T-cell (primary cell): Measurements from ENCODE around the gene ANGEL2. TPM values are rescaled to one million over a fixed set of nuclear protein-coding genes. Genes with fewer than 3 reads are reported as not detected.

ENCODE experiments used
- ATAC-seq, 4 experiments: fragments of 200-7000 bp in 3 of 4; fragments of 150-1000 bp in 1 of 4; cut with Tn5 transposase; replicated peaks in 1 of 4; 1 replicate in 3 of 4; 2 replicates in 1 of 4; pipeline ENCODE4 v1.10.0; 2021; ENCODE audit warnings: moderate library complexity in 3 of 4, mild to moderate bottlenecking in 2 of 4, moderate number of reproducible peaks in 1 of 4
- CTCF ChIA-PET, 2 donors: fragments of 300-600 bp; sonication (Branson Sonifier 250); formaldehyde crosslinking; loops; one replicate each; lab custom pipeline; 2022; ENCODE audit warnings: antibody characterized with exemption in 2 of 2; lab: Charles Lee
- POLR2A ChIA-PET, 2 donors: fragments of 300-600 bp; sonication (Branson Sonifier 250); formaldehyde crosslinking; loops; one replicate each; lab custom pipeline; 2022; ENCODE audit warnings: antibody characterized with exemption in 2 of 2; lab: Charles Lee
- DNase-seq, 35 experiments: peaks; one replicate each; pipeline versions ENCODE4 v3.0.0 to v3.0.0-alpha.2; 2013 to 2023
- H3K27ac ChIP-seq: one replicate; pipeline ENCODE4 v1.5.1; 2013; ENCODE audit warnings: low read length
- H3K27me3 ChIP-seq, 2 experiments: replicated peaks in 1 of 2; 1 replicate in 1 of 2; 2 replicates in 1 of 2; pipeline versions ENCODE4 v1.6.1 to v1.7.0; 2013; ENCODE audit warnings: low read length in 1 of 2, mixed read lengths in 1 of 2; ENCODE audit not compliant: control insufficient read depth in 2 of 2, insufficient read depth in 2 of 2; ENCODE audit errors: extremely low read depth in 1 of 2
- H3K36me3 ChIP-seq, 2 donors: 1 replicate in 1 of 2; 2 replicates in 1 of 2; pipeline versions ENCODE4 v1.6.1 to v1.7.0; 2013; ENCODE audit warnings: low read length in 1 of 2; ENCODE audit not compliant: control insufficient read depth in 2 of 2, insufficient read depth in 1 of 2; ENCODE audit errors: extremely low read depth in 1 of 2
- H3K4me1 ChIP-seq, 2 experiments: 1 replicate in 1 of 2; 2 replicates in 1 of 2; pipeline versions ENCODE4 v1.6.1 to v1.7.0; 2013; ENCODE audit warnings: low read length in 2 of 2, mixed read lengths in 1 of 2; ENCODE audit not compliant: insufficient read depth in 2 of 2, control insufficient read depth in 1 of 2; ENCODE audit errors: extremely low read depth in 1 of 2
- H3K4me3 ChIP-seq, 2 donors: 1 replicate in 1 of 2; 2 replicates in 1 of 2; pipeline versions ENCODE4 v1.5.1 to v1.7.0; 2013; ENCODE audit warnings: mild to moderate bottlenecking in 2 of 2, low read length in 1 of 2, moderate library complexity in 1 of 2; ENCODE audit not compliant: control insufficient read depth in 1 of 2; ENCODE audit errors: extremely low read depth in 1 of 2
- H3K9me3 ChIP-seq: 2 replicates; pipeline ENCODE4 v1.7.0; 2013
- H3K27ac Mint-ChIP-seq, 2 donors: one replicate each; pipeline ENCODE4 v1.8.0; 2020 to 2021; ENCODE audit warnings: mild to moderate bottlenecking in 2 of 2, mixed read lengths in 2 of 2
- H3K27me3 Mint-ChIP-seq, 2 donors: one replicate each; pipeline ENCODE4 v1.8.0; 2021 to 2022; ENCODE audit warnings: mixed read lengths in 2 of 2
- H3K36me3 Mint-ChIP-seq: one replicate; pipeline ENCODE4 v1.8.0; 2021; ENCODE audit warnings: mixed read lengths
- H3K4me1 Mint-ChIP-seq, 3 donors: one replicate each; pipeline ENCODE4 v1.8.0; 2020 to 2022; ENCODE audit warnings: mixed read lengths in 3 of 3, mild to moderate bottlenecking in 1 of 3
- H3K4me3 Mint-ChIP-seq, 3 donors: one replicate each; pipeline ENCODE4 v1.8.0; 2020 to 2022; ENCODE audit warnings: mild to moderate bottlenecking in 3 of 3, mixed read lengths in 3 of 3, moderate library complexity in 3 of 3
- H3K9me3 Mint-ChIP-seq, 3 donors: one replicate each; pipeline ENCODE4 v1.8.0; 2020 to 2022; ENCODE audit warnings: mixed read lengths in 3 of 3
- WGBS: methylation state at CpG from one replicate; pipeline ENCODE4 v1.1.5; 2013; ENCODE audit warnings: missing lambda C conversion rate; ENCODE audit not compliant: insufficient coverage; 5-methylcytosine and 5-hydroxymethylcytosine counted together
- total RNA-seq, 35 experiments: library from RNA in 6 of 35; stranded (reverse) in 6 of 35; fragments of 120-200 nt in 1 of 35; gene quantifications; one replicate each; pipeline versions ENCODE4 v1.2.1 to v1.2.4 and lab custom pipeline; 2013 to 2026

The ANGEL2 gene
- total RNA-seq, 5 donors from 2014 or later (not counting 1 experiment from before 2014, with no cell fraction given), result 58.2 to 73.8 (median 67.1) TPM

- peaks cover 0 to 8% (median 0%) of the 10 kb centered on the region in 3 donors for H3K4me1 Mint-ChIP-seq
- Histone ChIP-seq H3K27ac (no peak overlapping the region), H3K4me3 (no peak overlapping the region), H3K27me3 (peaks cover 0 to 27% of the 10 kb centered on the region in 2 experiments), H3K9me3 (no peaks in the 10 kb centered on the region), H3K4me1 (peaks cover 0 to 14% of the 10 kb centered on the region in 2 experiments), H3K36me3 (no peaks in the 10 kb centered on the region)
- H3K9me3 Mint-ChIP-seq, result no peaks in the 10 kb centered on the region
- no peak for ATAC-seq
- H3K4me3 Mint-ChIP-seq, result no peak overlapping the region
- 57% methylated on average over 3 of the region's 6 CpGs for WGBS
- DNase-seq, result no peak
- ChIA-PET CTCF (no interaction called here), POLR2A (no interaction called here)
- peaks cover 6 to 7% of the 10 kb centered on the region in 2 donors for H3K27me3 Mint-ChIP-seq
- no peak overlapping the region for H3K27ac Mint-ChIP-seq
- no peaks in the 10 kb centered on the region for H3K36me3 Mint-ChIP-seq
Measured at GRCh38 chr1:212974711-212975110, 41.0 kb downstream of the ANGEL2 start.

- POLR2A ChIA-PET, result no interaction called here
- H3K36me3 Mint-ChIP-seq, result no peaks in the 10 kb centered on the region
Measured at GRCh38 chr1:212973899-212974298, 41.8 kb downstream of the ANGEL2 start.

GRCh38 chr1:212973426-212973825, 42.2 kb downstream of the ANGEL2 start:
- no peak for DNase-seq
- no peaks in the 10 kb centered on the region for H3K9me3 ChIP-seq
- H3K36me3 ChIP-seq, result no peaks in the 10 kb centered on the region
- no peak overlapping the region for H3K27ac ChIP-seq
- H3K27me3 ChIP-seq, result peaks cover 0 to 19% of the 10 kb centered on the region in 2 experiments
- CTCF ChIA-PET, result interaction anchor here in 1 of 2 donors (0.5 kb wide), 1 partner anchor 32 kb away, joined by 4 read pairs; no protein-coding TSS in a partner anchor
- POLR2A ChIA-PET, result no interaction called here
- no peaks in the 10 kb centered on the region for H3K9me3 Mint-ChIP-seq
- no peaks in the 10 kb centered on the region for H3K4me1 Mint-ChIP-seq
- no peaks in the 10 kb centered on the region for H3K36me3 Mint-ChIP-seq
- peaks cover 0 to 3% of the 10 kb centered on the region in 2 experiments for H3K4me1 ChIP-seq
- H3K27me3 Mint-ChIP-seq, result peaks cover 6 to 7% of the 10 kb centered on the region in 2 donors
- ATAC-seq, result no peak
- H3K4me3 Mint-ChIP-seq, result no peak overlapping the region
- H3K27ac Mint-ChIP-seq, result no peak overlapping the region
- 90% methylated on average over 2 of the region's 4 CpGs for whole genome bisulfite sequencing
- no peak overlapping the region for H3K4me3 ChIP-seq

More at GRCh38 chr1:212973899-212974298, 41.8 kb downstream of the ANGEL2 start:
- Histone ChIP-seq H3K9me3 (no peaks in the 10 kb centered on the region), H3K27me3 (peaks cover 0 to 21% of the 10 kb centered on the region in 2 experiments), H3K36me3 (no peaks in the 10 kb centered on the region), H3K4me3 (no peak overlapping the region), H3K27ac (no peak overlapping the region), H3K4me1 (peaks cover 0 to 6% of the 10 kb centered on the region in 2 experiments)
- peaks cover 6 to 7% of the 10 kb centered on the region in 2 donors for H3K27me3 Mint-ChIP-seq
- no peaks in the 10 kb centered on the region for H3K9me3 Mint-ChIP-seq
- DNase-seq, result no peak
- CTCF ChIA-PET, result no interaction called here
- no peak for ATAC-seq
- no peak overlapping the region for H3K4me3 Mint-ChIP-seq
- peaks cover 0 to 2% (median 0%) of the 10 kb centered on the region in 3 donors for H3K4me1 Mint-ChIP-seq
- WGBS, result 89% methylated on average over 5 of the region's 8 CpGs
- H3K27ac Mint-ChIP-seq, result no peak overlapping the region

- 100% methylated on average over 4 of the region's 5 CpGs for WGBS
- H3K9me3 ChIP-seq, result no peaks in the 10 kb centered on the region
- Mint-ChIP-seq H3K27me3 (peaks cover 11% of the 10 kb centered on the region in 2 donors), H3K36me3 (no peaks in the 10 kb centered on the region), H3K27ac (no peak overlapping the region), H3K4me3 (no peak overlapping the region), H3K9me3 (no peaks in the 10 kb centered on the region), H3K4me1 (no peaks in the 10 kb centered on the region)
- H3K27me3 ChIP-seq, result peaks cover 0 to 11% of the 10 kb centered on the region in 2 experiments
- no peaks in the 10 kb centered on the region for H3K36me3 ChIP-seq
- H3K27ac ChIP-seq, result no peak overlapping the region
- CTCF ChIA-PET, result no interaction called here
- POLR2A ChIA-PET, result no interaction called here
- no peak overlapping the region for H3K4me3 ChIP-seq
- ATAC-seq (no peak), DNase-seq (no peak)
- H3K4me1 ChIP-seq, result no peaks in the 10 kb centered on the region
Measured at GRCh38 chr1:212971312-212971711, 44.4 kb downstream of the ANGEL2 start.

GRCh38 chr1:212970085-212970484, 45.6 kb downstream of the ANGEL2 start:
- Mint-ChIP-seq H3K4me1 (no peaks in the 10 kb centered on the region), H3K27ac (no peak overlapping the region), H3K4me3 (no peak overlapping the region), H3K9me3 (no peaks in the 10 kb centered on the region), H3K36me3 (no peaks in the 10 kb centered on the region), H3K27me3 (peaks cover 16 to 19% of the 10 kb centered on the region in 2 donors)
- no peak for DNase-seq
- no peaks in the 10 kb centered on the region for H3K9me3 ChIP-seq
- ATAC-seq, result no peak
- H3K36me3 ChIP-seq, result no peaks in the 10 kb centered on the region
- WGBS, result 68% methylated on average over 2 of the region's 4 CpGs
- POLR2A ChIA-PET, result no interaction called here
- H3K4me3 ChIP-seq, result no peak overlapping the region
- no peaks in the 10 kb centered on the region for H3K4me1 ChIP-seq
- H3K27ac ChIP-seq, result no peak overlapping the region
- CTCF ChIA-PET, result no interaction called here
- peaks cover 0 to 17% of the 10 kb centered on the region in 2 experiments for H3K27me3 ChIP-seq

GRCh38 chr1:212968368-212968863, 47.3 kb downstream of the ANGEL2 start:
- Histone ChIP-seq H3K9me3 (no peaks in the 10 kb centered on the region), H3K27ac (no peak overlapping the region), H3K4me1 (no peaks in the 10 kb centered on the region), H3K4me3 (no peak overlapping the region), H3K36me3 (no peaks in the 10 kb centered on the region), H3K27me3 (peaks cover 0 to 17% of the 10 kb centered on the region in 2 experiments)
- H3K4me3 Mint-ChIP-seq, result no peak overlapping the region
- no peaks in the 10 kb centered on the region for H3K9me3 Mint-ChIP-seq
- ChIA-PET POLR2A (no interaction called here), CTCF (no interaction called here)
- 65% methylated on average over 2 of the region's 3 CpGs for WGBS
- no peak for ATAC-seq
- H3K36me3 Mint-ChIP-seq, result no peaks in the 10 kb centered on the region
- no peak overlapping the region for H3K27ac Mint-ChIP-seq
- no peaks in the 10 kb centered on the region for H3K4me1 Mint-ChIP-seq
- no peak for DNase-seq
- H3K27me3 Mint-ChIP-seq, result peaks cover 18% of the 10 kb centered on the region in 2 donors
